Measurements from ENCODE around the gene DNASE2.
"Not testable (repeated sequence)": the region's sequence is repeated elsewhere in the genome, so short reads cannot be mapped to it uniquely, and the experiment has no call there.

Gene DNASE2

GRCh38 chr19:12881172-12881808 lies at the start of gene DNASE2:
TSS of gene DNASE2 (minus strand) at chr19:12881449. CDS start at chr19:12881375, 74 bp downstream.
- DNase-seq (peak; percentile 83 to 91), ATAC-seq (peak; percentile 74)
- Mint-ChIP-seq H3K4me1 (peaks cover 48% of the 10 kb centered on the region), H3K9me3 (peaks cover 0 to 8% of the 10 kb centered on the region in 2 donors), H3K27me3 (no peaks in the 10 kb centered on the region), H3K27ac (peak within 1 kb of the TSS; percentile 86 to 88), H3K4me3 (peak within 1 kb of the TSS; percentile 91 to 92)

- Mint-ChIP-seq H3K9me3 (no peaks in the 10 kb centered on the region), H3K27ac (no peak overlapping the region), H3K4me3 (no peak overlapping the region), H3K27me3 (no peaks in the 10 kb centered on the region), H3K4me1 (peaks cover 51% of the 10 kb centered on the region)
- ATAC-seq (no peak), DNase-seq (no peak)
These were observed 48.9 kb upstream of the DNASE2 start for GRCh38 chr19:12930002-12930645.

GRCh38 chr19:12924621-12925310 lies 43.5 kb upstream of the DNASE2 start:
- Mint-ChIP-seq H3K4me3 (no peak overlapping the region), H3K9me3 (no peaks in the 10 kb centered on the region), H3K4me1 (peaks cover 19% of the 10 kb centered on the region), H3K27me3 (no peaks in the 10 kb centered on the region), H3K27ac (no peak overlapping the region)
- no peak for ATAC-seq
- DNase-seq = no peak

GRCh38 chr19:12922959-12923358 lies 41.7 kb upstream of the DNASE2 start:
- DNase-seq (no peak), ATAC-seq (no peak)
- peaks cover 0 to 5% of the 10 kb centered on the region in 2 donors for H3K9me3 Mint-ChIP-seq
- H3K4me1 Mint-ChIP-seq = peaks cover 26% of the 10 kb centered on the region
- H3K4me3 Mint-ChIP-seq = no peak overlapping the region
- H3K27ac Mint-ChIP-seq = no peak overlapping the region
- no peaks in the 10 kb centered on the region for H3K27me3 Mint-ChIP-seq

GRCh38 chr19:12921047-12921446 lies 39.8 kb upstream of the DNASE2 start:
- Mint-ChIP-seq H3K27ac (no peak overlapping the region), H3K4me1 (peaks cover 22% of the 10 kb centered on the region), H3K4me3 (no peak overlapping the region), H3K9me3 (peaks cover 0 to 5% of the 10 kb centered on the region in 2 donors), H3K27me3 (no peaks in the 10 kb centered on the region)
- DNase-seq = no peak
- no peak for ATAC-seq

GRCh38 chr19:12918253-12918652 lies 37.0 kb upstream of the DNASE2 start:
- Mint-ChIP-seq H3K27ac (peak overlapping the region in 1 of 2 donors; percentile 97), H3K4me3 (peak overlapping the region; percentile 80 to 84), H3K4me1 (peaks cover 48% of the 10 kb centered on the region), H3K9me3 (peaks cover 0 to 5% of the 10 kb centered on the region in 2 donors), H3K27me3 (no peaks in the 10 kb centered on the region)
- DNase-seq = no peak
- ATAC-seq = no peak

- not testable (repeated sequence) for DNase-seq, H3K9me3 Mint-ChIP-seq, ATAC-seq, H3K27ac Mint-ChIP-seq, H3K27me3 Mint-ChIP-seq, H3K4me3 Mint-ChIP-seq
- H3K4me1 Mint-ChIP-seq = peaks cover 51% of the 10 kb centered on the region
These were observed 34.6 kb upstream of the DNASE2 start for GRCh38 chr19:12915860-12916259.

- H3K4me1 Mint-ChIP-seq = peaks cover 42% of the 10 kb centered on the region
- no peaks in the 10 kb centered on the region for H3K27me3 Mint-ChIP-seq
- H3K9me3 Mint-ChIP-seq = peaks cover 0 to 3% of the 10 kb centered on the region in 2 donors
- ATAC-seq (peak; percentile 83), DNase-seq (peak; percentile 29 to 56)
- H3K4me3 Mint-ChIP-seq = peak overlapping the region; percentile 47 to 61
- peak overlapping the region; percentile 91 for H3K27ac Mint-ChIP-seq
These were observed 32.8 kb upstream of the DNASE2 start for GRCh38 chr19:12913851-12914690.

- H3K4me1 Mint-ChIP-seq = peaks cover 37% of the 10 kb centered on the region
- H3K9me3 Mint-ChIP-seq = no peaks in the 10 kb centered on the region
- peak overlapping the region; percentile 68 to 78 for H3K27ac Mint-ChIP-seq
- ATAC-seq (no peak), DNase-seq (no peak)
- H3K4me3 Mint-ChIP-seq = no peak overlapping the region
- no peaks in the 10 kb centered on the region for H3K27me3 Mint-ChIP-seq
These were observed 31.8 kb upstream of the DNASE2 start for GRCh38 chr19:12913011-12913561.

- ATAC-seq (no peak), DNase-seq (no peak)
- Mint-ChIP-seq H3K27ac (peak overlapping the region in 1 of 2 donors; percentile 1), H3K27me3 (no peaks in the 10 kb centered on the region), H3K4me3 (no peak overlapping the region), H3K4me1 (peaks cover 36% of the 10 kb centered on the region), H3K9me3 (no peaks in the 10 kb centered on the region)
These were observed 31.3 kb upstream of the DNASE2 start for GRCh38 chr19:12912571-12912970.

- Mint-ChIP-seq H3K4me1 (peaks cover 7% of the 10 kb centered on the region), H3K27ac (no peak overlapping the region), H3K4me3 (no peak overlapping the region), H3K9me3 (no peaks in the 10 kb centered on the region), H3K27me3 (no peaks in the 10 kb centered on the region)
- ATAC-seq = no peak
- DNase-seq = no peak
These were observed 25.9 kb upstream of the DNASE2 start for GRCh38 chr19:12907166-12907565.

GRCh38 chr19:12899891-12900518 lies 18.8 kb upstream of the DNASE2 start:
- peak; percentile 98 for ATAC-seq
- DNase-seq = peak; percentile 61 to 86
- H3K27me3 Mint-ChIP-seq = no peaks in the 10 kb centered on the region

GRCh38 chr19:12896460-12896859 lies 15.2 kb upstream of the DNASE2 start:
- no peak for DNase-seq
- Mint-ChIP-seq H3K27ac (peak overlapping the region in 1 of 2 donors; percentile 74), H3K9me3 (no peaks in the 10 kb centered on the region), H3K4me1 (peaks cover 48% of the 10 kb centered on the region), H3K27me3 (no peaks in the 10 kb centered on the region), H3K4me3 (no peak overlapping the region)
- ATAC-seq = no peak

More at GRCh38 chr19:12899891-12900518, 18.8 kb upstream of the DNASE2 start:
- H3K9me3 Mint-ChIP-seq = no peaks in the 10 kb centered on the region
- peak overlapping the region; percentile 63 to 74 for H3K4me3 Mint-ChIP-seq
- peaks cover 30% of the 10 kb centered on the region for H3K4me1 Mint-ChIP-seq
- peak overlapping the region in 1 of 2 donors; percentile 54 for H3K27ac Mint-ChIP-seq

GRCh38 chr19:12893582-12893981 lies 12.3 kb upstream of the DNASE2 start:
- no peaks in the 10 kb centered on the region for H3K9me3 Mint-ChIP-seq
- DNase-seq (no peak), ATAC-seq (no peak)
- H3K4me3 Mint-ChIP-seq = peak overlapping the region in 1 of 2 donors; percentile 35
- H3K27ac Mint-ChIP-seq = peak overlapping the region in 1 of 2 donors; percentile 13
- peaks cover 45% of the 10 kb centered on the region for H3K4me1 Mint-ChIP-seq
- H3K27me3 Mint-ChIP-seq = no peaks in the 10 kb centered on the region

All from stimulated activated naive CD8-positive, alpha-beta T cell treated with anti-CD3 and anti-CD28 coated beads, Interleukin-15, amount 100 ng/mL, for 72 hours (primary cell).